ENCODE results near the gene RAD51B. TPM values are rescaled to one million over a fixed set of nuclear protein-coding genes. Genes with fewer than 3 reads are reported as not detected.

The RAD51B gene
- total and polyA plus RNA-seq, 8 donors: 10.8 to 18.3 (median 14.1) TPM

DNA sequence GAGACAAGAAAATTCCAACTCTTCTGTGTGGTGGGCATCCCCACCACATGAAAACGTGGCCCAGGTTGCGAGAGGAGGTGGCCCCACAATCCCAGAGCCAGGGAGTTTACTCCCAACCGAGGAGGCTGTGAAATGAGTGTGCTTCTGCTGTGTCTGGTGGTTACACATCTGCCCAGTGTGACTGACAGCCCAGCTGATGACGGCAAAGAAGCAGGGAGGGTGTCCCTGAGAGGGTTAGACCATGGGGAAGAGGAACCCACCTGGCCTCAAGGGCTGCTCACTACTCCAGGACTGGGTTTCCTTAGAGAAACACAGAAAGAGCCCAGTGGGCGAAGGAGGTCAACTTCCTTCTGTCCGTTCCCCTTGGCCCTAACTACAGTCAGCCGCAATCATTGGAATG, 948.7 kb downstream of the RAD51B start:
- H3K36me3 ChIP-seq: no peaks in the 10 kb centered on the region
- TF ChIP-seq, protein P1, sequence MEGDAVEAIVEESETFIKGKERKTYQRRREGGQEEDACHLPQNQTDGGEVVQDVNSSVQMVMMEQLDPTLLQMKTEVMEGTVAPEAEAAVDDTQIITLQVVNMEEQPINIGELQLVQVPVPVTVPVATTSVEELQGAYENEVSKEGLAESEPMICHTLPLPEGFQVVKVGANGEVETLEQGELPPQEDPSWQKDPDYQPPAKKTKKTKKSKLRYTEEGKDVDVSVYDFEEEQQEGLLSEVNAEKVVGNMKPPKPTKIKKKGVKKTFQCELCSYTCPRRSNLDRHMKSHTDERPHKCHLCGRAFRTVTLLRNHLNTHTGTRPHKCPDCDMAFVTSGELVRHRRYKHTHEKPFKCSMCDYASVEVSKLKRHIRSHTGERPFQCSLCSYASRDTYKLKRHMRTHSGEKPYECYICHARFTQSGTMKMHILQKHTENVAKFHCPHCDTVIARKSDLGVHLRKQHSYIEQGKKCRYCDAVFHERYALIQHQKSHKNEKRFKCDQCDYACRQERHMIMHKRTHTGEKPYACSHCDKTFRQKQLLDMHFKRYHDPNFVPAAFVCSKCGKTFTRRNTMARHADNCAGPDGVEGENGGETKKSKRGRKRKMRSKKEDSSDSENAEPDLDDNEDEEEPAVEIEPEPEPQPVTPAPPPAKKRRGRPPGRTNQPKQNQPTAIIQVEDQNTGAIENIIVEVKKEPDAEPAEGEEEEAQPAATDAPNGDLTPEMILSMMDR (IDR thresholded peaks at IDR 0.05): no peak
- H3K4me3 ChIP-seq: no peak overlapping the region
- DNase-seq: no peak
- peaks cover 6 to 31% of the 10 kb centered on the region in 2 donors for H3K4me1 ChIP-seq
- peaks cover 0 to 5% of the 10 kb centered on the region in 2 donors for H3K27me3 ChIP-seq
- intact Hi-C loops (cut with DNase I): no loop called here
- H3K27ac ChIP-seq: no peak overlapping the region
- no peak for ATAC-seq
- H3K9me3 ChIP-seq: no peaks in the 10 kb centered on the region

GRCh38 chr14:68770051-68770450, 950.5 kb downstream of the RAD51B start:
- H3K27ac ChIP-seq: peak overlapping the region in 1 of 2 donors; percentile 72
- no peak overlapping the region for H3K4me3 ChIP-seq
- no peaks in the 10 kb centered on the region for H3K36me3 ChIP-seq
- no peak for DNase-seq
- peaks cover 0 to 2% of the 10 kb centered on the region in 2 donors for H3K9me3 ChIP-seq
- H3K27me3 ChIP-seq: peaks cover 0 to 5% of the 10 kb centered on the region in 2 donors
- ATAC-seq: no peak
- TF ChIP-seq, protein P1 (IDR thresholded peaks at IDR 0.05): no peak
- intact Hi-C loops (cut with DNase I): no loop called here
- peaks cover 5 to 27% of the 10 kb centered on the region in 2 donors for H3K4me1 ChIP-seq

GRCh38 chr14:68770553-68771286, 951.1 kb downstream of the RAD51B start:
- Histone ChIP-seq H3K27me3 (peaks cover 0 to 5% of the 10 kb centered on the region in 2 donors), H3K36me3 (no peaks in the 10 kb centered on the region), H3K9me3 (peaks cover 0 to 5% of the 10 kb centered on the region in 2 donors), H3K27ac (peak overlapping the region; percentile 54 to 72), H3K4me3 (no peak overlapping the region), H3K4me1 (peaks cover 5 to 27% of the 10 kb centered on the region in 2 donors)
- ATAC-seq: no peak
- TF ChIP-seq, protein P1 (IDR thresholded peaks at IDR 0.05): no peak
- peak in 1 of 4 donors; percentile 48 for DNase-seq
- intact Hi-C loops (cut with DNase I): no loop called here

GRCh38 chr14:68771631-68772030, 952.1 kb downstream of the RAD51B start:
- Histone ChIP-seq H3K4me1 (peaks cover 5 to 27% of the 10 kb centered on the region in 2 donors), H3K27ac (peak overlapping the region; percentile 54 to 72), H3K4me3 (no peak overlapping the region), H3K36me3 (no peaks in the 10 kb centered on the region), H3K9me3 (peaks cover 0 to 5% of the 10 kb centered on the region in 2 donors), H3K27me3 (peaks cover 0 to under 1% of the 10 kb centered on the region in 2 donors)
- TF ChIP-seq, protein P1 (IDR thresholded peaks at IDR 0.05): no peak
- intact Hi-C loops (cut with DNase I): no loop called here
- ATAC-seq (peak; percentile 57), DNase-seq (peak in 2 of 4 donors; percentile 37 to 70)

- ATAC-seq (no peak), DNase-seq (no peak)
- H3K4me3 ChIP-seq: no peak overlapping the region
- TF ChIP-seq, protein P1 (IDR thresholded peaks at IDR 0.05): no peak
- peak overlapping the region; percentile 54 to 72 for H3K27ac ChIP-seq
- H3K27me3 ChIP-seq: no peaks in the 10 kb centered on the region
- H3K4me1 ChIP-seq: peaks cover 5 to 29% of the 10 kb centered on the region in 2 donors
- H3K9me3 ChIP-seq: peaks cover 0 to 5% of the 10 kb centered on the region in 2 donors
- intact Hi-C loops (cut with DNase I): no loop called here
- H3K36me3 ChIP-seq: no peaks in the 10 kb centered on the region
Observed at GRCh38 chr14:68772761-68773381, 953.3 kb downstream of the RAD51B start.

Data from left lung (tissue), 10 donors.